ENCODE data around the gene FAM227B. TPM values are rescaled to one million over a fixed set of nuclear protein-coding genes. Genes with fewer than 3 reads are reported as not detected.

FAM227B gene
- total RNA-seq, 4 donors from 2014 or later = 2.1 to 8.0 (median 5.1) TPM

GRCh38 chr15:49383266-49383665 lies 237.4 kb downstream of the FAM227B start:
- no peak for DNase-seq (ENCODE audit: low spot score in 2 of 2)
- no peaks in the 10 kb centered on the region for H3K4me1 ChIP-seq
- WGBS = 47% methylated on average over 1 of the region's 1 CpG
- no peak overlapping the region for H3K4me3 ChIP-seq
- no peaks in the 10 kb centered on the region for H3K27me3 ChIP-seq
- H3K9me3 ChIP-seq = no peaks in the 10 kb centered on the region
- H3K36me3 ChIP-seq = no peaks in the 10 kb centered on the region
- TF ChIP-seq, protein P1, sequence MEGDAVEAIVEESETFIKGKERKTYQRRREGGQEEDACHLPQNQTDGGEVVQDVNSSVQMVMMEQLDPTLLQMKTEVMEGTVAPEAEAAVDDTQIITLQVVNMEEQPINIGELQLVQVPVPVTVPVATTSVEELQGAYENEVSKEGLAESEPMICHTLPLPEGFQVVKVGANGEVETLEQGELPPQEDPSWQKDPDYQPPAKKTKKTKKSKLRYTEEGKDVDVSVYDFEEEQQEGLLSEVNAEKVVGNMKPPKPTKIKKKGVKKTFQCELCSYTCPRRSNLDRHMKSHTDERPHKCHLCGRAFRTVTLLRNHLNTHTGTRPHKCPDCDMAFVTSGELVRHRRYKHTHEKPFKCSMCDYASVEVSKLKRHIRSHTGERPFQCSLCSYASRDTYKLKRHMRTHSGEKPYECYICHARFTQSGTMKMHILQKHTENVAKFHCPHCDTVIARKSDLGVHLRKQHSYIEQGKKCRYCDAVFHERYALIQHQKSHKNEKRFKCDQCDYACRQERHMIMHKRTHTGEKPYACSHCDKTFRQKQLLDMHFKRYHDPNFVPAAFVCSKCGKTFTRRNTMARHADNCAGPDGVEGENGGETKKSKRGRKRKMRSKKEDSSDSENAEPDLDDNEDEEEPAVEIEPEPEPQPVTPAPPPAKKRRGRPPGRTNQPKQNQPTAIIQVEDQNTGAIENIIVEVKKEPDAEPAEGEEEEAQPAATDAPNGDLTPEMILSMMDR (IDR thresholded peaks at IDR 0.05) = no peak
- no peak for TF ChIP-seq POLR2AphosphoS5 (IDR thresholded peaks at IDR 0.05)
- no peak for TF ChIP-seq EP300 (IDR thresholded peaks at IDR 0.05)
- no peak for TF ChIP-seq POLR2A (IDR thresholded peaks at IDR 0.05)
- H3K27ac ChIP-seq = no peak overlapping the region

- no peak for DNase-seq (ENCODE audit: low spot score in 2 of 2)
- H3K4me3 ChIP-seq = no peak overlapping the region
- H3K36me3 ChIP-seq = no peaks in the 10 kb centered on the region
- H3K9me3 ChIP-seq = no peaks in the 10 kb centered on the region
- H3K27ac ChIP-seq = no peak overlapping the region
- H3K4me1 ChIP-seq = no peaks in the 10 kb centered on the region
- TF ChIP-seq POLR2A (IDR thresholded peaks at IDR 0.05) = no peak
- no peak for TF ChIP-seq POLR2AphosphoS5 (IDR thresholded peaks at IDR 0.05)
- TF ChIP-seq, protein P1 (IDR thresholded peaks at IDR 0.05) = no peak
- no peak for TF ChIP-seq EP300 (IDR thresholded peaks at IDR 0.05)
- no peaks in the 10 kb centered on the region for H3K27me3 ChIP-seq
Measured at GRCh38 chr15:49382394-49382793, 238.2 kb downstream of the FAM227B start.

GRCh38 chr15:49380912-49381311 lies 239.7 kb downstream of the FAM227B start:
- Histone ChIP-seq H3K4me1 (no peaks in the 10 kb centered on the region), H3K4me3 (no peak overlapping the region), H3K9me3 (no peaks in the 10 kb centered on the region), H3K36me3 (no peaks in the 10 kb centered on the region), H3K27me3 (no peaks in the 10 kb centered on the region), H3K27ac (no peak overlapping the region)
- no peak for DNase-seq (ENCODE audit: low spot score in 2 of 2)
- WGBS = 69% methylated on average over 5 of the region's 5 CpGs
- TF ChIP-seq POLR2AphosphoS5 (IDR thresholded peaks at IDR 0.05) (no peak), EP300 (IDR thresholded peaks at IDR 0.05) (no peak), POLR2A (IDR thresholded peaks at IDR 0.05) (no peak)
- TF ChIP-seq, protein P1 (IDR thresholded peaks at IDR 0.05) = no peak

DNA sequence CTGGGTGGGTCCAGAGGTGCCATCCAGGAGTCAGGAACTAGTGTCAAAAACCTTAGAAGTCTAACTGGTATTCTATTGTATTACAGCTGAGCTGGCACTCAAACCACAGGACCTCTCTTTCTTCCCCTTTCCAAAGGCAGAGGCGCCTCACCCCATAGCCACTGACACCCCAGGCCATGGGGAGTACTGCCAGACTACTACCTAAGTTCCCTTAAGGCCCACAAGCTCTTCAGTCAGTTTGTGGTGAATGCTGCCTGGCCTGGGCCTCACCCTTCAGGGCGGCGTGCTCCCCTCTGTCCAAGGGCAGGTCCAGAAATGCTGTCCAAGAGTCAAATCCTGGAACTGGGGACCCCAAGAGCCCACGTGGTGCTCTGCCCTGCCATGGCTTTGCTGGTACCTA lies 240.6 kb downstream of the FAM227B start:
- no peaks in the 10 kb centered on the region for H3K27me3 ChIP-seq
- H3K4me3 ChIP-seq = no peak overlapping the region
- H3K27ac ChIP-seq = no peak overlapping the region
- TF ChIP-seq POLR2A (IDR thresholded peaks at IDR 0.05) (no peak), EP300 (IDR thresholded peaks at IDR 0.05) (no peak), POLR2AphosphoS5 (IDR thresholded peaks at IDR 0.05) (no peak)
- TF ChIP-seq, protein P1 (IDR thresholded peaks at IDR 0.05) = no peak
- no peaks in the 10 kb centered on the region for H3K36me3 ChIP-seq
- no peak for DNase-seq (ENCODE audit: low spot score in 2 of 2)
- no peaks in the 10 kb centered on the region for H3K4me1 ChIP-seq
- H3K9me3 ChIP-seq = no peaks in the 10 kb centered on the region
- WGBS = 79% methylated on average over 2 of the region's 4 CpGs

GRCh38 chr15:49372366-49372765 lies 248.3 kb downstream of the FAM227B start:
- DNase-seq (ENCODE audit: low spot score in 2 of 2) = no peak
- Histone ChIP-seq H3K27me3 (no peaks in the 10 kb centered on the region), H3K4me1 (no peaks in the 10 kb centered on the region), H3K27ac (no peak overlapping the region), H3K4me3 (no peak overlapping the region), H3K36me3 (no peaks in the 10 kb centered on the region), H3K9me3 (no peaks in the 10 kb centered on the region)
- WGBS = 60% methylated on average over 1 of the region's 1 CpG
- TF ChIP-seq EP300 (IDR thresholded peaks at IDR 0.05) (no peak), POLR2AphosphoS5 (IDR thresholded peaks at IDR 0.05) (no peak), POLR2A (IDR thresholded peaks at IDR 0.05) (no peak)
- TF ChIP-seq, protein P1 (IDR thresholded peaks at IDR 0.05) = no peak
